Fibroblast of lung (primary cell): ENCODE data around the gene SLC35A2.

ENCODE experiments used
- CTCF ChIP-seq, 2 donors: IDR thresholded peaks in 1 of 2; conservative IDR thresholded peaks in 1 of 2; 1 replicate in 1 of 2; 2 replicates in 1 of 2; pipeline ENCODE4 v1.5.1; 2011 to 2012; ENCODE audit warnings: low read length in 2 of 2, control low read depth in 1 of 2, inconsistent platforms in 1 of 2, low read depth in 1 of 2, mild to moderate bottlenecking in 1 of 2
- EZH2 ChIP-seq: IDR thresholded peaks from 2 replicates; pipeline ENCODE4 v1.5.1; 2012; ENCODE audit warnings: low read length, control low read depth, mild to moderate bottlenecking; ENCODE audit errors: missing control alignments

DNA sequence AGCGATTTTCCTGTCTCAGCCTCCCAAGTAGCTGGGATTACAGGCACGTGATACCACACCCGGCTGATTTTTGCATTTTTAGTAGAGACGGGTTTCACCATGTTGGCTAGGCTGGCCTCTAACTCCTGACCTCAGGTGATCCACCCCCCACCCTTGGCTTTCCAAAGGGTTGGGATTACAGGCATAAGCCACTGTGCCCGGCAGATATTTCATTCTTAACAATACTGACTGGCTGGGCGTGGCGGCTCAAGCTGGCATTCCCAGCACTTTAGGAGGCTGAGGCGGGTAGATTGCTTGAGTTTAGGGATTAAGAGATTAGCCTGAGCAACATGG lies 12.4 kb downstream of the SLC35A2 start:
- no peak for TF ChIP-seq CTCF (conservative IDR thresholded peaks at IDR 0.05 in 1 of 2, IDR thresholded peaks at IDR 0.05 in 1 of 2; ENCODE audit: low read depth in 1 of 2, low read length in 2 of 2)
- TF ChIP-seq EZH2 = no peak
